Astrocyte of the spinal cord (primary cell): ENCODE results near the gene CSGALNACT2.

Source experiments
- DNase-seq: peaks from one replicate; pipeline ENCODE4 v3.0.0; 2011; ENCODE audit warnings: low read depth, low spot score
- H3K4me3 ChIP-seq: 2 replicates; pipeline ENCODE4 v1.5.1; 2011; ENCODE audit warnings: low read depth, mild to moderate bottlenecking, low read length, moderate library complexity
- in situ Hi-C: cut with HindIII; loops from 2 replicates; pipeline ENCODE4 v1.10.0; 2017; ENCODE audit warnings: low sequenced_read_pairs
- TF ChIP-seq, protein P1 (sequence below): IDR thresholded peaks from 2 replicates; pipeline ENCODE4 v1.5.1; 2012; ENCODE audit warnings: low read depth, mild to moderate bottlenecking, low read length, inconsistent platforms

CSGALNACT2 gene

GRCh38 chr10:43221419-43222209 lies 83.4 kb downstream of the CSGALNACT2 start:
- H3K4me3 ChIP-seq = no peak overlapping the region
- DNase-seq = no peak
- in situ Hi-C loops = no loop called here
- TF ChIP-seq, protein P1, sequence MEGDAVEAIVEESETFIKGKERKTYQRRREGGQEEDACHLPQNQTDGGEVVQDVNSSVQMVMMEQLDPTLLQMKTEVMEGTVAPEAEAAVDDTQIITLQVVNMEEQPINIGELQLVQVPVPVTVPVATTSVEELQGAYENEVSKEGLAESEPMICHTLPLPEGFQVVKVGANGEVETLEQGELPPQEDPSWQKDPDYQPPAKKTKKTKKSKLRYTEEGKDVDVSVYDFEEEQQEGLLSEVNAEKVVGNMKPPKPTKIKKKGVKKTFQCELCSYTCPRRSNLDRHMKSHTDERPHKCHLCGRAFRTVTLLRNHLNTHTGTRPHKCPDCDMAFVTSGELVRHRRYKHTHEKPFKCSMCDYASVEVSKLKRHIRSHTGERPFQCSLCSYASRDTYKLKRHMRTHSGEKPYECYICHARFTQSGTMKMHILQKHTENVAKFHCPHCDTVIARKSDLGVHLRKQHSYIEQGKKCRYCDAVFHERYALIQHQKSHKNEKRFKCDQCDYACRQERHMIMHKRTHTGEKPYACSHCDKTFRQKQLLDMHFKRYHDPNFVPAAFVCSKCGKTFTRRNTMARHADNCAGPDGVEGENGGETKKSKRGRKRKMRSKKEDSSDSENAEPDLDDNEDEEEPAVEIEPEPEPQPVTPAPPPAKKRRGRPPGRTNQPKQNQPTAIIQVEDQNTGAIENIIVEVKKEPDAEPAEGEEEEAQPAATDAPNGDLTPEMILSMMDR = peak; percentile 21

DNA sequence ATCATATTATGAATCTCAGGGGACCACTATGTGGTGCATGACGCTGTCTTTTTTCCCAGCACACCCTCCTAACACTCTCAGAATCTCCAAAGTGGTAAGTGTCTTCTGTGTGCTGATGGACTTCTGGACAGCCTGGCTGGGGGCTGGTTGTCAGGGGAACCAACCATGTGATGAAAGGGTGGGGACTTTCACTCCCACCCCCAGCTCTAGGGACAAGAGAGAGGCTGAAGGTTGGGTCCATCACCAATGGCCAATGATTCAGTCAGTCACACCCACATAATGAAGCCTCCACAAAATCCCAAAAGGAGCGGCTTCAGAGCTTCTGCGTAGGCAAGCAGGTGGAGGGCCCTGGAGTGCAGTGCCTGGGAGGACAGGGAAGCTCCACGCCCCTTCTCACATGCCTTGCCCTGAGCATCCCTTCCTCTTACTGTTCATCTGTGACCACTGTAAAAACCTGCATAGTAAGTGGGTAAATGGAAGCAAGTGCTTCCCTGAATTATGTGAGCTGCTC lies 84.0 kb downstream of the CSGALNACT2 start:
- TF ChIP-seq, protein P1 = no peak
- no peak for DNase-seq
- in situ Hi-C loops = no loop called here
- no peak overlapping the region for H3K4me3 ChIP-seq

DNA sequence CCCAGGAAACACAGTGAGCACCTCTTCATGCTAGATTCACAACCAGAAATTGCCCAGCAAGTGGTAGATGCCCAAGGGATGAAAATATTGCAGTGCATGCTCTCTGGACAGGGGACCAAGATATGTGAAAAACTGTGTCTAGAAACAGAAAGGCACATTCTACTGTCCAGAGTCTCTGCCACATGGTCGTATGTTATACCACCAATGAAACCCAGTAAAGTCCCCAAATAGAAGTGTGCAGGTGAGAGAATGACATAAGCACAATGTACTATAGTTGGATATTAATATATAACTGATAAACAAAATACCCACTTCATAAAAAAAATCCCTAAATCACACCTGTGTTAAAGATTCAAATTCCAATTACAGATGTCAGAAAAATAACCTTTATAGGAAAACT lies 84.8 kb downstream of the CSGALNACT2 start:
- in situ Hi-C loops = no loop called here
- no peak overlapping the region for H3K4me3 ChIP-seq
- TF ChIP-seq, protein P1 = no peak
- no peak for DNase-seq

- no peak overlapping the region for H3K4me3 ChIP-seq
- in situ Hi-C loops = no loop called here
- TF ChIP-seq, protein P1 = no peak
- DNase-seq = no peak
These were observed 86.1 kb downstream of the CSGALNACT2 start for GRCh38 chr10:43224321-43224720.

DNA sequence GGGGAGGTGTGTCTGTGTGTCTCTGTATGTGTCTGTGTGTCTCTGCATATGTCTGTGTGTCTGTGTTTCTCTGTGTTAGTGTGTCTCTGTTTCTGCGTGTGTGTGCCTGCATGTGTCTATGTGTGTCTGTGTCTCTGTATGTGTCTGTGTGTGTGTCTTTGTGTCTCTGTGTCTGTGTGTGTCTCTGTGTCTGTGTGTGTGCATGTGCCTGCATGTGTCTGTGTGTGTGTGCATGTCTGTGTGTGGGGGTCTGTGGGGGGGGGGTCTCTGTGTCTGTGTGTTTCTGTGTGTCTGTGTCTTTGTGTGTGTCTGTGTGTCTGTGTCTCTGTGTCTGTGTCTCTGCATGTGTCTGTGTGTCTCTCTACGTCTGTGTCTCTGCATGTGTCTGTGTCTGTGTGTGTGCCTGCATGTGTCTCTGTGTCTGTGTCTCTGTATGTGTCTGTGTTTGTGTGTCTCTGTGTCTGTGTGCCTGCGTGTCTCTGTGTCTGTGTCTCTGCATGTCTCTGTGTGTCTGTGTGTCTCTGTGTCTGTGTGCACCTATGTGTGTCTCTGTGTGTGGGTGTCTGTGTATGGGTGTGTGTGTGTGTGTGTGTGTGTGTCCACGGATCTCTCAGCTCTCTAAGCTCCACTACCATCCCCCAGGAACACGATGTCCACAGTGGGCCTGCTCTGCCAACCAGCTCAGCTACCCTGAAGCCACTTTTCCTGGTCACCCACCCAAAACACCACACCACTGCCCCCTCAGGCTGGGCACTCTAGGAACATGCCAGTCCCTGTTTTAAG lies 87.0 kb downstream of the CSGALNACT2 start:
- no peak overlapping the region for H3K4me3 ChIP-seq
- in situ Hi-C loops = no loop called here
- TF ChIP-seq, protein P1 = no peak
- no peak for DNase-seq

DNA sequence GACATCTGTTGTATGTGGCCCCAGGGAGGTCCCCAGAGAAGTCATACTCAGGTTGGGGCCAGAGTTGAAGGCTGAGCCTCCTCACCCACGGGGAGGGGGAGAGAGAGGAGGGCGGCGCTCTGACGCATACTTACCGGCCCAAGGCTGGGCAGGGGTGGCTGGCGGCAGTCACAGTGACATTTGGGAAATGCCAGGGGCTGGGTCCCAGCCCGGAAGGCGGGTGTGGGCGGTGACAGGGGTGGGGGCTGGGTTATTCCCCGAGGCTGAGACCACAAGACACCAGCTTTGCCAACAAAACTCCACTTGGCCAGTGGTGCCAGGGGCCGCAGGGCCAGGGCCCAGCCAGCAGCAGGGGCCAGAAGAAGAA lies 87.5 kb downstream of the CSGALNACT2 start:
- TF ChIP-seq, protein P1 = no peak
- H3K4me3 ChIP-seq = no peak overlapping the region
- DNase-seq = no peak
- in situ Hi-C loops = no loop called here
